ENCODE results near the gene KCNQ1. TPM values are rescaled to one million over a fixed set of nuclear protein-coding genes. Genes with fewer than 3 reads are reported as not detected.

KCNQ1 gene
- total and polyA plus RNA-seq, 9 of the 15 experiments (the other 6 are each of a cell fraction or from before 2014, with no cell fraction given), result 0.44 TPM; not detected in 8

DNA sequence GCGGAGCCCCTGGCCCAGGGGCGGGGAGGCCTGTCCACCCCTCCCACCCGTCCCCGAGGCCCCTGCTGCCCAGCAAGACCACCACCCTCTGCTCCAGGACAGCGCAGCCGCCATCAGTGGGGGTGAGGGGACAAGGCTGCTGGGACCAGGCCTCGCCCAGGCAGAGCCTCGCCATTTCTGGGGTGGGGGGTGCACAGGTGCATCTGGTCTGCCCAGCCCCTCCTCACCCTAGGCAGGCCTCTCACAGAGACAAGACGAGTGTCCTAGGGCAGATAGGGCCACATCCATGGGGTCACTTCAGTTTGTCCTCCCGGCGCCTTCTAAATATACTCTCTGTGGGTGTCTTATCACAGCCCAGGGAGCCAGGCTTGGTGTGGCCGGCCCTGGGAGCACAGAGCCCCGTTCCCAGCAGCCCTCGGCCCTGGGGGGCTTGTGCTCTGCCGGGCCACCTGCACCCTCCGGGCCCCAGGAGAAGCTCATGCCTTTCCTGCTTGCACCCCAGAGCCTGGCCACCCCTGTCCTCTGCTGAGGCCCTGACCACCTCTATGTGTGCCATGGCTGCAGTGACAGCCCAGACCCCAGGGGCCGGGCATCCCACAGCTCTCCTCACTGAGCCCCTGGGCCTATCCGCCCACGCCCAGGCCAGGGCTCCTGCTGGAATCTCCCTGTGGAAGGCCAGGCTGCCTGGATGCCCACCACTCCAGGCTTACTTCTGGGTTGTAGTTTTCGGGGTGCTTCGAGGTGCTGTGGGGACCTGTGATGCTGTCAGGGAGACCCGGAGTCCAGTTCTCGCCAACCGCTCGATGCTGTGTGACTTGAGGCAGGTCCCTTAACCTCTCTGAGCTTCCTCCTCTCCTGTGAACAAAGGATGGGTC, 70.8 kb downstream of the KCNQ1 start:
- in situ Hi-C loops (cut with MboI), result loop anchor here (10.0 kb wide), 1 partner anchor 311 kb away; no protein-coding TSS in a partner anchor
- CTCF ChIA-PET (ENCODE audit: low intra/inter-chr PET ratio), result no interaction called here
- POLR2A ChIA-PET, result interaction anchor here (0.6 to 1.1 kb wide), 2 partner anchors 11 to 58 kb away, joined by 3 to 4 read pairs; no protein-coding TSS in a partner anchor
- Histone ChIP-seq H2AFZ (ENCODE audit: low read depth, low read length) (no peak overlapping the region), H3K9ac (ENCODE audit: insufficient read depth in 1 of 2, low read depth in 2 of 2, low read length in 2 of 2) (no peak overlapping the region; a peak in 1 of 4 replicates), H3K4me1 (replicated peaks in 1 of 2; ENCODE audit: control insufficient read depth in 2 of 2, insufficient read depth in 2 of 2, low read length in 2 of 2) (peaks cover 0 to 26% of the 10 kb centered on the region in 2 experiments; a peak in 2 of 5 replicates), H3K4me3 (no peak overlapping the region), H3K27ac (ENCODE audit: extremely low read depth, low read depth, low read length) (no peak overlapping the region), H3K4me2 (ENCODE audit: insufficient read depth, low read length) (no peak overlapping the region), H4K20me1 (replicated peaks; ENCODE audit: control insufficient read depth, insufficient read depth, low read length) (peaks cover 13% of the 10 kb centered on the region; the same call in 1 of the 2 replicates), H3K9me1 (ENCODE audit: control insufficient read depth, insufficient read depth, low read length) (no peaks in the 10 kb centered on the region), H3K79me2 (ENCODE audit: control insufficient read depth, insufficient read depth, low read length) (no peaks in the 10 kb centered on the region), H3K27me3 (ENCODE audit: control insufficient read depth in 2 of 2, insufficient read depth in 2 of 2, low read length in 2 of 2) (peaks cover 24 to 96% of the 10 kb centered on the region in 2 experiments), H3K36me3 (ENCODE audit: control insufficient read depth, insufficient read depth, low read length) (no peaks in the 10 kb centered on the region), H3K9me3 (replicated peaks; ENCODE audit: control insufficient read depth, insufficient read depth, low read depth, low read length) (no peaks in the 10 kb centered on the region)
- no TSS peak for BruUV-seq (replicated peaks)
- FAIRE-seq (no peak), ATAC-seq (no peak), DNase-seq (ENCODE audit: extremely low read depth in 1 of 4, low spot score in 3 of 4) (no peak)
- WGBS (ENCODE audit: insufficient coverage, low coverage, missing lambda C conversion rate), result 2% methylated on average over 24 of the region's 25 CpGs
- peak; percentile 85 for TF ChIP-seq ZFP36 (IDR thresholded peaks at IDR 0.05; ENCODE audit: low read depth, low read length, partially characterized antibody)
- no peak for TF ChIP-seq ZNF311 (CRISPR knock-in tag; IDR thresholded peaks at IDR 0.05)
- TF ChIP-seq, protein P1, sequence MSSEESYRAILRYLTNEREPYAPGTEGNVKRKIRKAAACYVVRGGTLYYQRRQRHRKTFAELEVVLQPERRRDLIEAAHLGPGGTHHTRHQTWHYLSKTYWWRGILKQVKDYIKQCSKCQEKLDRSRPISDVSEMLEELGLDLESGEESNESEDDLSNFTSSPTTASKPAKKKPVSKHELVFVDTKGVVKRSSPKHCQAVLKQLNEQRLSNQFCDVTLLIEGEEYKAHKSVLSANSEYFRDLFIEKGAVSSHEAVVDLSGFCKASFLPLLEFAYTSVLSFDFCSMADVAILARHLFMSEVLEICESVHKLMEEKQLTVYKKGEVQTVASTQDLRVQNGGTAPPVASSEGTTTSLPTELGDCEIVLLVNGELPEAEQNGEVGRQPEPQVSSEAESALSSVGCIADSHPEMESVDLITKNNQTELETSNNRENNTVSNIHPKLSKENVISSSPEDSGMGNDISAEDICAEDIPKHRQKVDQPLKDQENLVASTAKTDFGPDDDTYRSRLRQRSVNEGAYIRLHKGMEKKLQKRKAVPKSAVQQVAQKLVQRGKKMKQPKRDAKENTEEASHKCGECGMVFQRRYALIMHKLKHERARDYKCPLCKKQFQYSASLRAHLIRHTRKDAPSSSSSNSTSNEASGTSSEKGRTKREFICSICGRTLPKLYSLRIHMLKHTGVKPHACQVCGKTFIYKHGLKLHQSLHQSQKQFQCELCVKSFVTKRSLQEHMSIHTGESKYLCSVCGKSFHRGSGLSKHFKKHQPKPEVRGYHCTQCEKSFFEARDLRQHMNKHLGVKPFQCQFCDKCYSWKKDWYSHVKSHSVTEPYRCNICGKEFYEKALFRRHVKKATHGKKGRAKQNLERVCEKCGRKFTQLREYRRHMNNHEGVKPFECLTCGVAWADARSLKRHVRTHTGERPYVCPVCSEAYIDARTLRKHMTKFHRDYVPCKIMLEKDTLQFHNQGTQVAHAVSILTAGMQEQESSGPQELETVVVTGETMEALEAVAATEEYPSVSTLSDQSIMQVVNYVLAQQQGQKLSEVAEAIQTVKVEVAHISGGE (CRISPR knock-in tag; IDR thresholded peaks at IDR 0.05), result no peak
- no peak for TF ChIP-seq NONO (IDR thresholded peaks at IDR 0.05; ENCODE audit: low read depth in 2 of 2, low read length in 1 of 2)
- TF ChIP-seq BCOR (IDR thresholded peaks at IDR 0.05), result 0 out of 2 replicates have a peak, but pooled peaks have one; percentile 32
- peak; percentile 33; the same call in 1 of the 2 replicates for TF ChIP-seq EGR1 (conservative IDR thresholded peaks at IDR 0.05)
- intact Hi-C loops (cut with micrococcal nuclease), result no loop called here
